Measurements from ENCODE around the gene LIPC. TPM values are rescaled to one million over a fixed set of nuclear protein-coding genes. Genes with fewer than 3 reads are reported as not detected.

LIPC gene
- total and polyA plus RNA-seq, 10 of the 15 experiments (the other 5 are each of a cell fraction or from before 2014, with no cell fraction given), result 0.06 to 0.31 (median 0.16) TPM; not detected in 1

DNA sequence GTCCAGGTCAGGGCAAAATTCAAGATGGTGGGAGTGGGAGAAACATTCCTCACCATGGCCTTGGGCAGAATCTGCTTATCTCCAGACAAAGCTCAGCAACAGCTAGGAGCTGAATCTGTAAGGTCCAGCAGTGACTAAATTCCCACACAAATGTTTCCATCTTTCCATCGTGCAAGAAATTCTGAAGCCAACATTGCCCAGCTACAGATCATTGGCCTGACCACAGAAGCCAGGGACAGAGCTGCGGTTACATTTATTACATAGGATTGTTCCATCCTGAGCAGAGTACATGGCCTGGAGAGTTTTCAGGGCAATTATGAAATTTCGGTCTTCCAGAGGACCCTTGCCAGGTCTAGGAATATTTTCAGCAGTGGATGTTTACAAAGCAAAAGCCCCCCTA is 100.3 kb downstream of the LIPC start (continued):
- TF ChIP-seq, protein P1, sequence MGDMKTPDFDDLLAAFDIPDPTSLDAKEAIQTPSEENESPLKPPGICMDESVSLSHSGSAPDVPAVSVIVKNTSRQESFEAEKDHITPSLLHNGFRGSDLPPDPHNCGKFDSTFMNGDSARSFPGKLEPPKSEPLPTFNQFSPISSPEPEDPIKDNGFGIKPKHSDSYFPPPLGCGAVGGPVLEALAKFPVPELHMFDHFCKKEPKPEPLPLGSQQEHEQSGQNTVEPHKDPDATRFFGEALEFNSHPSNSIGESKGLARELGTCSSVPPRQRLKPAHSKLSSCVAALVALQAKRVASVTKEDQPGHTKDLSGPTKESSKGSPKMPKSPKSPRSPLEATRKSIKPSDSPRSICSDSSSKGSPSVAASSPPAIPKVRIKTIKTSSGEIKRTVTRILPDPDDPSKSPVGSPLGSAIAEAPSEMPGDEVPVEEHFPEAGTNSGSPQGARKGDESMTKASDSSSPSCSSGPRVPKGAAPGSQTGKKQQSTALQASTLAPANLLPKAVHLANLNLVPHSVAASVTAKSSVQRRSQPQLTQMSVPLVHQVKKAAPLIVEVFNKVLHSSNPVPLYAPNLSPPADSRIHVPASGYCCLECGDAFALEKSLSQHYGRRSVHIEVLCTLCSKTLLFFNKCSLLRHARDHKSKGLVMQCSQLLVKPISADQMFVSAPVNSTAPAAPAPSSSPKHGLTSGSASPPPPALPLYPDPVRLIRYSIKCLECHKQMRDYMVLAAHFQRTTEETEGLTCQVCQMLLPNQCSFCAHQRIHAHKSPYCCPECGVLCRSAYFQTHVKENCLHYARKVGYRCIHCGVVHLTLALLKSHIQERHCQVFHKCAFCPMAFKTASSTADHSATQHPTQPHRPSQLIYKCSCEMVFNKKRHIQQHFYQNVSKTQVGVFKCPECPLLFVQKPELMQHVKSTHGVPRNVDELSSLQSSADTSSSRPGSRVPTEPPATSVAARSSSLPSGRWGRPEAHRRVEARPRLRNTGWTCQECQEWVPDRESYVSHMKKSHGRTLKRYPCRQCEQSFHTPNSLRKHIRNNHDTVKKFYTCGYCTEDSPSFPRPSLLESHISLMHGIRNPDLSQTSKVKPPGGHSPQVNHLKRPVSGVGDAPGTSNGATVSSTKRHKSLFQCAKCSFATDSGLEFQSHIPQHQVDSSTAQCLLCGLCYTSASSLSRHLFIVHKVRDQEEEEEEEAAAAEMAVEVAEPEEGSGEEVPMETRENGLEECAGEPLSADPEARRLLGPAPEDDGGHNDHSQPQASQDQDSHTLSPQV (IDR thresholded peaks at IDR 0.05), result no peak
- TF ChIP-seq TBL1XR1 (IDR thresholded peaks at IDR 0.05; ENCODE audit: low read depth, low read length), result no peak
- TF ChIP-seq EZH2 (IDR thresholded peaks at IDR 0.05; ENCODE audit: borderline replicate concordance, control insufficient read depth, low read depth, low read length), result no peak

DNA sequence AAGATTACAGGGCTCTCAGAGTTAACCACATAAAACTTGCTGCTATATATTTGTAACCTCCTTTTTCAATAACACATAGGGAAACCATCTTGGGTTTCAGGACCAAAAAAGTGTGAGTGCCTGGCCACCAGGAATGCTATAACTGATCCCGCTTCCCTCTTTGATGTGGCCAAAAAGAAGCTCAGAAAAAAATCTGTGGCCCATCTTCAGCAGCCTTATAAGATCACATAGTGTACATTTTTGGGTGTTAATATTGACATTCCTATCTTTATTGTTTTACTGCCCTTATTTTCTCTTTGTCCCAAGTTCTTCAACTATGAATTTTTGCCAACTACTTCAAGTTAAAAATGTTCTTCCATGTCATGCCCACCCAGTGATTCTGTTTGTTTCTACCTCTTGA is 102.8 kb downstream of the LIPC start:
- Histone ChIP-seq H3K27me3 (replicated peaks in 1 of 2; ENCODE audit: control insufficient read depth in 2 of 2, insufficient read depth in 2 of 2, low read length in 1 of 2) (no peaks in the 10 kb centered on the region; a peak in 1 of 4 replicates), H3K9me3 (replicated peaks; ENCODE audit: control insufficient read depth, insufficient read depth, low read length) (no peaks in the 10 kb centered on the region), H3K79me2 (ENCODE audit: control insufficient read depth, insufficient read depth, low read length) (no peaks in the 10 kb centered on the region), H2AFZ (ENCODE audit: control insufficient read depth, low read depth, low read length) (no peak overlapping the region), H4K20me1 (ENCODE audit: control insufficient read depth, insufficient read depth) (no peaks in the 10 kb centered on the region), H3K4me2 (ENCODE audit: control insufficient read depth, insufficient read depth) (no peak overlapping the region), H3K27ac (ENCODE audit: control insufficient read depth, insufficient read depth) (no peak overlapping the region), H3K4me3 (no peak overlapping the region), H3K4me1 (ENCODE audit: control insufficient read depth, insufficient read depth, low read length) (no peaks in the 10 kb centered on the region), H3K36me3 (ENCODE audit: control insufficient read depth in 2 of 2, insufficient read depth in 2 of 2, low read length in 1 of 2) (no peaks in the 10 kb centered on the region), H3K9ac (ENCODE audit: control insufficient read depth, insufficient read depth, low read length) (no peak overlapping the region)
- intact Hi-C loops (cut with micrococcal nuclease; ENCODE audit: unreplicated experiment) (no loop called here), in situ Hi-C loops (cut with MboI) (no loop called here)
- ChIA-PET RAD21 (ENCODE audit: unreplicated experiment) (no interaction called here), CTCF (interaction anchor here (1.5 kb wide), 1 partner anchor 76 kb away, joined by 3 read pairs; no protein-coding TSS in a partner anchor), POLR2A (no interaction called here), SMC1A (ENCODE audit: uncharacterized antibody, unreplicated experiment) (interaction anchor here (0.6 to 2.5 kb wide), 5 partner anchors 8 to 142 kb away, joined by 3 to 7 read pairs (median 3); no protein-coding TSS in a partner anchor)
- no peak for DNase-seq (ENCODE audit: low read depth, low spot score)
- 88% methylated on average over 1 of the region's 1 CpG for WGBS (ENCODE audit: insufficient coverage, insufficient replicate concordance, low lambda C conversion rate, missing lambda C conversion rate)
- no peak for TF ChIP-seq SREBF2 (IDR thresholded peaks at IDR 0.05; ENCODE audit: low read length)
- TF ChIP-seq RELA (IDR thresholded peaks at IDR 0.05; ENCODE audit: borderline replicate concordance, partially characterized antibody), result no peak
- no peak for TF ChIP-seq SMAD5 (IDR thresholded peaks at IDR 0.05; ENCODE audit: low read depth)
- TF ChIP-seq ZNF217 (IDR thresholded peaks at IDR 0.05), result no peak
- no peak for TF ChIP-seq ZBED1 (IDR thresholded peaks at IDR 0.05; ENCODE audit: borderline replicate concordance)
- no peak for TF ChIP-seq CBFB (IDR thresholded peaks at IDR 0.05; ENCODE audit: low read depth)
- TF ChIP-seq, protein P2, sequence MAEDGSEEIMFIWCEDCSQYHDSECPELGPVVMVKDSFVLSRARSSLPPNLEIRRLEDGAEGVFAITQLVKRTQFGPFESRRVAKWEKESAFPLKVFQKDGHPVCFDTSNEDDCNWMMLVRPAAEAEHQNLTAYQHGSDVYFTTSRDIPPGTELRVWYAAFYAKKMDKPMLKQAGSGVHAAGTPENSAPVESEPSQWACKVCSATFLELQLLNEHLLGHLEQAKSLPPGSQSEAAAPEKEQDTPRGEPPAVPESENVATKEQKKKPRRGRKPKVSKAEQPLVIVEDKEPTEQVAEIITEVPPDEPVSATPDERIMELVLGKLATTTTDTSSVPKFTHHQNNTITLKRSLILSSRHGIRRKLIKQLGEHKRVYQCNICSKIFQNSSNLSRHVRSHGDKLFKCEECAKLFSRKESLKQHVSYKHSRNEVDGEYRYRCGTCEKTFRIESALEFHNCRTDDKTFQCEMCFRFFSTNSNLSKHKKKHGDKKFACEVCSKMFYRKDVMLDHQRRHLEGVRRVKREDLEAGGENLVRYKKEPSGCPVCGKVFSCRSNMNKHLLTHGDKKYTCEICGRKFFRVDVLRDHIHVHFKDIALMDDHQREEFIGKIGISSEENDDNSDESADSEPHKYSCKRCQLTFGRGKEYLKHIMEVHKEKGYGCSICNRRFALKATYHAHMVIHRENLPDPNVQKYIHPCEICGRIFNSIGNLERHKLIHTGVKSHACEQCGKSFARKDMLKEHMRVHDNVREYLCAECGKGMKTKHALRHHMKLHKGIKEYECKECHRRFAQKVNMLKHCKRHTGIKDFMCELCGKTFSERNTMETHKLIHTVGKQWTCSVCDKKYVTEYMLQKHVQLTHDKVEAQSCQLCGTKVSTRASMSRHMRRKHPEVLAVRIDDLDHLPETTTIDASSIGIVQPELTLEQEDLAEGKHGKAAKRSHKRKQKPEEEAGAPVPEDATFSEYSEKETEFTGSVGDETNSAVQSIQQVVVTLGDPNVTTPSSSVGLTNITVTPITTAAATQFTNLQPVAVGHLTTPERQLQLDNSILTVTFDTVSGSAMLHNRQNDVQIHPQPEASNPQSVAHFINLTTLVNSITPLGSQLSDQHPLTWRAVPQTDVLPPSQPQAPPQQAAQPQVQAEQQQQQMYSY (CRISPR knock-in tag; IDR thresholded peaks at IDR 0.05), result no peak
- no peak for TF ChIP-seq KLF5 (IDR thresholded peaks at IDR 0.05; ENCODE audit: partially characterized antibody)
- peak; percentile 31 for FAIRE-seq
- no peak for ATAC-seq
- no TSS peak for BruUV-seq (replicated peaks)

Measured in GM12878 (cell line).